PC-3 (cell line): Measurements from ENCODE around the gene GTPBP2. TPM values are rescaled to one million over a fixed set of nuclear protein-coding genes. Genes with fewer than 3 reads are reported as not detected.

Source experiments
- ATAC-seq: fragments of 200-7000 bp; cut with Tn5 transposase; 2 replicates; pipeline ENCODE4 v1.9.1; 2020; ENCODE audit warnings: mild to moderate bottlenecking, moderate library complexity
- BruUV-seq: library from RNA; stranded (reverse); fragments of 400-500 nt; replicated peaks from 2 replicates; lab custom pipeline; 2021; lab: Mats Ljungman, UMichigan
- CTCF ChIA-PET: fragments of 300-600 bp; sonication (Branson Sonifier 250); formaldehyde crosslinking; loops from one replicate; lab custom pipeline; 2022; ENCODE audit warnings: antibody characterized with exemption; lab: Charles Lee
- POLR2A ChIA-PET: fragments of 300-600 bp; sonication (Branson Sonifier 250); formaldehyde crosslinking; loops from one replicate; lab custom pipeline; 2022; ENCODE audit warnings: antibody characterized with exemption; ENCODE audit not compliant: unreplicated experiment; lab: Charles Lee
- DNase-seq: peaks from one replicate; pipeline ENCODE4 v3.0.0-alpha.2; 2015
- H2AFZ ChIP-seq: fragments of 300-600 bp; sonication (generic); 2 replicates; pipeline ENCODE4 v1.6.0; 2016; ENCODE audit warnings: antibody characterized with exemption, low read length
- H3F3A ChIP-seq: fragments of 300-600 bp; sonication (generic); one replicate; pipeline ENCODE4 v1.6.0; 2017; ENCODE audit warnings: antibody characterized with exemption, low read length, control low read depth, mild to moderate bottlenecking; ENCODE audit not compliant: unreplicated experiment
- H3K27ac ChIP-seq: fragments of 300-600 bp; sonication (generic); 2 replicates; pipeline ENCODE4 v1.5.1; 2016; ENCODE audit warnings: mild to moderate bottlenecking, low read length
- H3K27me3 ChIP-seq: fragments of 300-600 bp; sonication (generic); 2 replicates; pipeline ENCODE4 v1.6.1; 2016; ENCODE audit warnings: low read length, mixed read lengths
- H3K36me3 ChIP-seq: fragments of 300-600 bp; sonication (generic); 2 replicates; pipeline ENCODE4 v1.6.1; 2016; ENCODE audit warnings: low read depth, mixed run types, low read length, mixed read lengths
- H3K4me1 ChIP-seq: fragments of 300-600 bp; sonication (generic); 2 replicates; pipeline ENCODE4 v1.5.1; 2016; ENCODE audit warnings: low read length; ENCODE audit not compliant: insufficient read depth
- H3K4me2 ChIP-seq: fragments of 300-600 bp; sonication (generic); 2 replicates; pipeline ENCODE4 v1.6.0; 2016; ENCODE audit warnings: low read length
- H3K4me3 ChIP-seq: fragments of 300-600 bp; sonication (generic); 2 replicates; pipeline ENCODE4 v1.5.1; 2016; ENCODE audit warnings: mild to moderate bottlenecking, low read length, mixed read lengths
- H3K79me2 ChIP-seq: fragments of 300-600 bp; sonication (generic); 2 replicates; pipeline ENCODE4 v1.6.1; 2017; ENCODE audit warnings: low read length, mixed read lengths
- H3K9ac ChIP-seq: fragments of 300-600 bp; sonication (generic); 2 replicates; pipeline ENCODE4 v1.6.0; 2016; ENCODE audit warnings: mild to moderate bottlenecking, low read length
- H3K9me2 ChIP-seq: fragments of 300-600 bp; sonication (generic); replicated peaks from 2 replicates; pipeline ENCODE4 v1.6.1; 2016; ENCODE audit warnings: mixed run types, low read length, mixed read lengths
- H3K9me3 ChIP-seq: fragments of 300-600 bp; sonication (generic); 2 replicates; pipeline ENCODE4 v1.6.1; 2016; ENCODE audit warnings: low read length, mixed read lengths
- H4K20me1 ChIP-seq: fragments of 300-600 bp; sonication (generic); 2 replicates; pipeline ENCODE4 v1.6.1; 2016; ENCODE audit warnings: low read length, mixed read lengths
- EZH2 ChIP-seq: fragments of 300-600 bp; sonication (generic); IDR thresholded peaks from one replicate; pipeline ENCODE4 v1.6.1; 2017; ENCODE audit warnings: antibody characterized with exemption, mild to moderate bottlenecking, low read length; ENCODE audit not compliant: unreplicated experiment
- EZH2phosphoT487 ChIP-seq: fragments of 300-600 bp; sonication (generic); IDR thresholded peaks from 2 replicates; pipeline ENCODE4 v1.6.1; 2018; ENCODE audit warnings: mild to moderate bottlenecking, antibody characterized with exemption, low read length, borderline replicate concordance
- intact Hi-C: fragments of 100-400 bp; cut with micrococcal nuclease; formaldehyde crosslinking; loops from 2 replicates; pipeline ENCODE4 v1.9.0; 2023
- total RNA-seq: library from RNA; depleted of rRNA; stranded (reverse); fragments of >200 nt; gene quantifications from 2 replicates; pipeline ENCODE4 v1.2.3, GENCODE V29; 2014
- TF ChIP-seq, protein P1 (sequence below): fragments of 300-600 bp; sonication (generic); conservative IDR thresholded peaks from 2 replicates; pipeline ENCODE4 v1.5.1; 2017; ENCODE audit warnings: antibody characterized with exemption, low read depth, mild to moderate bottlenecking, low read length

The GTPBP2 gene
- total RNA-seq, 1 experiment from 2014 or later: 38.1 TPM

DNA sequence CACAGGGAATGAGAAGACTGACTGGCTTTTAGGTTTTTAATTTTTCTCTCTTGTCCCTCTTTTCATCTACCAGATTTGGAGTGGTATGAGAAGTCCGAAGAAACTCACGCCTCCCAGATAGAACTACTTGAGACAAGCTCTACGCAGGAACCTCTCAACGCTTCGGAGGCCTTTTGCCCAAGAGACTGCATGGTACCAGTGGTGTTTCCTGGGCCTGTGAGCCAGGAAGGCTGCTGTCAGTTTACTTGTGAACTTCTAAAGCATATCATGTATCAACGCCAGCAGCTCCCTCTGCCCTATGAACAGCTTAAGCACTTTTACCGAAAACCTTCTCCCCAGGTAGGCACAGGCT lies 7.2 kb upstream of the GTPBP2 start:
- H3K4me2 ChIP-seq: peak overlapping the region; percentile 95
- H3K27ac ChIP-seq: peak overlapping the region; percentile 34; the same call in 1 of the 2 replicates
- DNase-seq (peak; percentile 22), ATAC-seq (peak; percentile 48)
- no peaks in the 10 kb centered on the region for H3K27me3 ChIP-seq
- H4K20me1 ChIP-seq: peaks cover 4% of the 10 kb centered on the region; the same call in 1 of the 2 replicates
- no peaks in the 10 kb centered on the region for H3K9me3 ChIP-seq
- peak overlapping the region; percentile 82 for H3K4me3 ChIP-seq
- TF ChIP-seq EZH2 (no peak), EZH2phosphoT487 (no peak)
- TF ChIP-seq, protein P1, sequence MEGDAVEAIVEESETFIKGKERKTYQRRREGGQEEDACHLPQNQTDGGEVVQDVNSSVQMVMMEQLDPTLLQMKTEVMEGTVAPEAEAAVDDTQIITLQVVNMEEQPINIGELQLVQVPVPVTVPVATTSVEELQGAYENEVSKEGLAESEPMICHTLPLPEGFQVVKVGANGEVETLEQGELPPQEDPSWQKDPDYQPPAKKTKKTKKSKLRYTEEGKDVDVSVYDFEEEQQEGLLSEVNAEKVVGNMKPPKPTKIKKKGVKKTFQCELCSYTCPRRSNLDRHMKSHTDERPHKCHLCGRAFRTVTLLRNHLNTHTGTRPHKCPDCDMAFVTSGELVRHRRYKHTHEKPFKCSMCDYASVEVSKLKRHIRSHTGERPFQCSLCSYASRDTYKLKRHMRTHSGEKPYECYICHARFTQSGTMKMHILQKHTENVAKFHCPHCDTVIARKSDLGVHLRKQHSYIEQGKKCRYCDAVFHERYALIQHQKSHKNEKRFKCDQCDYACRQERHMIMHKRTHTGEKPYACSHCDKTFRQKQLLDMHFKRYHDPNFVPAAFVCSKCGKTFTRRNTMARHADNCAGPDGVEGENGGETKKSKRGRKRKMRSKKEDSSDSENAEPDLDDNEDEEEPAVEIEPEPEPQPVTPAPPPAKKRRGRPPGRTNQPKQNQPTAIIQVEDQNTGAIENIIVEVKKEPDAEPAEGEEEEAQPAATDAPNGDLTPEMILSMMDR: no peak
- no peaks in the 10 kb centered on the region for H3K9me2 ChIP-seq
- peak overlapping the region; percentile 93 for H2AFZ ChIP-seq
- peaks cover 23% of the 10 kb centered on the region for H3K4me1 ChIP-seq
- intact Hi-C loops: no loop called here
- no peaks in the 10 kb centered on the region for H3F3A ChIP-seq
- ChIA-PET CTCF (no interaction called here), POLR2A (interaction anchor here (0.6 to 0.7 kb wide), 2 partner anchors 67 to 587 kb away, joined by 4 to 5 read pairs; partner anchors contain the start of gene SLC29A1)
- H3K79me2 ChIP-seq: peaks cover 60% of the 10 kb centered on the region
- BruUV-seq: no TSS peak
- H3K9ac ChIP-seq: peak overlapping the region; percentile 88
- H3K36me3 ChIP-seq: peaks cover 25% of the 10 kb centered on the region

- Histone ChIP-seq H2AFZ (peak within 1 kb of the TSS; percentile 93), H3K27ac (peak within 1 kb of the TSS; percentile 34), H3K9ac (peak within 1 kb of the TSS; percentile 88), H3K9me2 (no peaks in the 10 kb centered on the region), H3K79me2 (peaks cover 53% of the 10 kb centered on the region), H4K20me1 (peaks cover 4% of the 10 kb centered on the region; the same call in 1 of the 2 replicates), H3K27me3 (no peaks in the 10 kb centered on the region), H3K4me2 (peak within 1 kb of the TSS; percentile 95), H3F3A (no peaks in the 10 kb centered on the region), H3K4me3 (peak within 1 kb of the TSS; percentile 82), H3K9me3 (no peaks in the 10 kb centered on the region), H3K36me3 (peaks cover 21% of the 10 kb centered on the region), H3K4me1 (peaks cover 28% of the 10 kb centered on the region)
- DNase-seq (peak; percentile 74), ATAC-seq (peak; percentile 79)
- ChIA-PET POLR2A (interaction anchor here (0.6 to 0.7 kb wide), 3 partner anchors 67 to 588 kb away, joined by 4 to 5 read pairs (median 5); partner anchors contain the start of gene SLC29A1), CTCF (no interaction called here)
- intact Hi-C loops: no loop called here
- no peak for TF ChIP-seq EZH2
- no peak for TF ChIP-seq EZH2phosphoT487
- TF ChIP-seq, protein P1: no peak
- BruUV-seq: TSS peak; percentile 70
Measured at GRCh38 chr6:43635387-43636307, 6.6 kb upstream of the GTPBP2 start, which contains the start of gene MAD2L1BP. TSS of gene MAD2L1BP (plus strand) at chr6:43635840. CDS start at chr6:43635876, 36 bp downstream.
